ENCODE data around the gene REV3L. TPM values are rescaled to one million over a fixed set of nuclear protein-coding genes. Genes with fewer than 3 reads are reported as not detected.

Gene REV3L
- total and polyA plus RNA-seq, 2 donors (not counting 1 experiment from before 2014, with no cell fraction given): 4.7 to 37.9 TPM

DNA sequence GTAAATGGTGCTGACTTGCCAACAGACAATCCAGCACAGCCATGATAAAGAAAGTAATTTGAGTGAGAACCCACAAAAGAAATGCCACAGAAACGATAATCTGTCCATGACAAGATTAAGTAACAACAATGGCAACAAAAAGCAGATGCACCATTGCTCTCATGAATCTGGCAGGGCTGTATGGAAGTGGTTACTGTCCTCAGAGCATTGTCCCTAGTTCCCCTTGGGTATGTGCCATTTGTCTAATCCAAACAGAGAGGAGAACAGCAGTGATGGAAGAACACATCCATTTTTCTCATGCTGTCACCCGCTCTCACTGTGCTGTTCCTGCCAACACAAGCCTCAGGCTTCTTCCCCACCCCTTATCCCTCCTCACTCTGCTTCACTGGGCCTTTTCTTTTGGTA is 65.8 kb downstream of the REV3L start:
- ChIA-PET CTCF (no interaction called here), POLR2A (no interaction called here)
- H3K9me3 Mint-ChIP-seq (ENCODE audit: insufficient read depth): no peaks in the 10 kb centered on the region
- H3K4me3 Mint-ChIP-seq: no peak overlapping the region
- H3K4me3 ChIP-seq (ENCODE audit: control extremely low read depth in 1 of 5, extremely low read depth in 1 of 5, insufficient read depth in 1 of 5, low read depth in 2 of 5, low read length in 4 of 5): no peak overlapping the region
- no peak for TF ChIP-seq EZH2 (IDR thresholded peaks at IDR 0.05; ENCODE audit: borderline replicate concordance, insufficient read depth, low read depth, low read length, poor library complexity, severe bottlenecking)
- TF ChIP-seq, protein P1, sequence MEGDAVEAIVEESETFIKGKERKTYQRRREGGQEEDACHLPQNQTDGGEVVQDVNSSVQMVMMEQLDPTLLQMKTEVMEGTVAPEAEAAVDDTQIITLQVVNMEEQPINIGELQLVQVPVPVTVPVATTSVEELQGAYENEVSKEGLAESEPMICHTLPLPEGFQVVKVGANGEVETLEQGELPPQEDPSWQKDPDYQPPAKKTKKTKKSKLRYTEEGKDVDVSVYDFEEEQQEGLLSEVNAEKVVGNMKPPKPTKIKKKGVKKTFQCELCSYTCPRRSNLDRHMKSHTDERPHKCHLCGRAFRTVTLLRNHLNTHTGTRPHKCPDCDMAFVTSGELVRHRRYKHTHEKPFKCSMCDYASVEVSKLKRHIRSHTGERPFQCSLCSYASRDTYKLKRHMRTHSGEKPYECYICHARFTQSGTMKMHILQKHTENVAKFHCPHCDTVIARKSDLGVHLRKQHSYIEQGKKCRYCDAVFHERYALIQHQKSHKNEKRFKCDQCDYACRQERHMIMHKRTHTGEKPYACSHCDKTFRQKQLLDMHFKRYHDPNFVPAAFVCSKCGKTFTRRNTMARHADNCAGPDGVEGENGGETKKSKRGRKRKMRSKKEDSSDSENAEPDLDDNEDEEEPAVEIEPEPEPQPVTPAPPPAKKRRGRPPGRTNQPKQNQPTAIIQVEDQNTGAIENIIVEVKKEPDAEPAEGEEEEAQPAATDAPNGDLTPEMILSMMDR (IDR thresholded peaks at IDR 0.05): no peak
- DNase-seq (no peak), ATAC-seq (ENCODE audit: low read depth) (no peak)
- peaks cover 39% of the 10 kb centered on the region for H3K79me2 ChIP-seq (ENCODE audit: control insufficient read depth, insufficient read depth, low read length)
- WGBS (ENCODE audit: insufficient coverage): 100% methylated on average over 1 of the region's 2 CpGs
- no peak overlapping the region for H2AFZ ChIP-seq (ENCODE audit: insufficient read depth, low read depth, low read length, poor library complexity, severe bottlenecking)
- H3K36me3 ChIP-seq (replicated peaks in 1 of 2; ENCODE audit: control extremely low read depth in 1 of 2, control insufficient read depth in 1 of 2, extremely low read depth in 1 of 2, insufficient read depth in 2 of 2, low read length in 1 of 2): peaks cover 1 to 9% of the 10 kb centered on the region in 2 experiments
- H3K27ac Mint-ChIP-seq: no peak overlapping the region
- H3K4me1 Mint-ChIP-seq: peaks cover 3% of the 10 kb centered on the region
- no peak overlapping the region for H3K27ac ChIP-seq (ENCODE audit: low read length in 2 of 2)
- no peaks in the 10 kb centered on the region for H3K9me3 ChIP-seq (ENCODE audit: control extremely low read depth in 1 of 3, control insufficient read depth in 2 of 3, insufficient read depth in 1 of 3, low read length in 2 of 3)
- no peak overlapping the region for H3K4me2 ChIP-seq (replicated peaks; ENCODE audit: low read depth, low read length, poor library complexity, severe bottlenecking)
- no peaks in the 10 kb centered on the region for H3K27me3 Mint-ChIP-seq
- no peaks in the 10 kb centered on the region for H3K27me3 ChIP-seq (replicated peaks in 1 of 4; ENCODE audit: control extremely low read depth in 1 of 4, control insufficient read depth in 3 of 4, insufficient read depth in 4 of 4, low read length in 3 of 4)
- peaks cover 7 to 9% of the 10 kb centered on the region in 2 donors for H3K4me1 ChIP-seq (ENCODE audit: control insufficient read depth in 2 of 2, insufficient read depth in 2 of 2, low read length in 2 of 2)
- intact Hi-C loops (cut with micrococcal nuclease): no loop called here
- no peak overlapping the region for H3K9ac ChIP-seq (ENCODE audit: low read length)
- no peaks in the 10 kb centered on the region for H4K20me1 ChIP-seq (ENCODE audit: control insufficient read depth, insufficient read depth, low read length, poor library complexity, severe bottlenecking)

DNA sequence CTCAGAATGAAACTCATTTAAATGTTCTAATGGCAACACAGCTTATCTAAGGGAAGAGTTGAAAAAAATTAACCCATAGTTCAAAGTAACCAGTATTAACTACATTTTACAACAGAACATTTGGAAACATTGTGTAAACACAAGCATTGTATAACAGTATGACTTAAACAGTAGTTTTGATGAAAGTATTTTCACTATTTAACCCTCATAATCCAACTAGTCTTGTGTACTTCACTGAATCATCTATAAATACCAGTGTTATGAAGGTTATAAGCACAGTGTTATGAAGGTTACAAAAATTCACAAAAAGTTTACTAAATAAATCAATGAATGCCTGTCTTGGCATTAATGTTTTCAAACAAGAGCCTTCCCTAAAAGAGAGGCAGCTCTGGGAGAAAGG is 66.5 kb downstream of the REV3L start:
- CTCF ChIA-PET: interaction anchor here (0.7 kb wide), 1 partner anchor 13 kb away, joined by 3 read pairs; no protein-coding TSS in a partner anchor

More for the DNA sequence above, 66.5 kb downstream of the REV3L start:
- no peak for TF ChIP-seq EZH2 (IDR thresholded peaks at IDR 0.05; ENCODE audit: borderline replicate concordance, insufficient read depth, low read depth, low read length, poor library complexity, severe bottlenecking)
- TF ChIP-seq, protein P1 (IDR thresholded peaks at IDR 0.05): no peak
- H3K36me3 ChIP-seq (replicated peaks in 1 of 2; ENCODE audit: control extremely low read depth in 1 of 2, control insufficient read depth in 1 of 2, extremely low read depth in 1 of 2, insufficient read depth in 2 of 2, low read length in 1 of 2): peaks cover 1 to 9% of the 10 kb centered on the region in 2 experiments
- no peak overlapping the region for H3K4me2 ChIP-seq (replicated peaks; ENCODE audit: low read depth, low read length, poor library complexity, severe bottlenecking)
- H3K9me3 ChIP-seq (ENCODE audit: control extremely low read depth in 1 of 3, control insufficient read depth in 2 of 3, insufficient read depth in 1 of 3, low read length in 2 of 3): no peaks in the 10 kb centered on the region
- no peak overlapping the region for H3K4me3 ChIP-seq (ENCODE audit: control extremely low read depth in 1 of 5, extremely low read depth in 1 of 5, insufficient read depth in 1 of 5, low read depth in 2 of 5, low read length in 4 of 5)
- Mint-ChIP-seq H3K4me1 (peaks cover 8% of the 10 kb centered on the region), H3K4me3 (no peak overlapping the region), H3K27me3 (no peaks in the 10 kb centered on the region), H3K27ac (no peak overlapping the region), H3K9me3 (ENCODE audit: insufficient read depth) (no peaks in the 10 kb centered on the region)
- intact Hi-C loops (cut with micrococcal nuclease): no loop called here
- H3K9ac ChIP-seq (ENCODE audit: low read length): no peak overlapping the region
- POLR2A ChIA-PET: no interaction called here
- no peak overlapping the region for H3K27ac ChIP-seq (ENCODE audit: low read length in 2 of 2)
- H4K20me1 ChIP-seq (ENCODE audit: control insufficient read depth, insufficient read depth, low read length, poor library complexity, severe bottlenecking): no peaks in the 10 kb centered on the region
- H3K4me1 ChIP-seq (ENCODE audit: control insufficient read depth in 2 of 2, insufficient read depth in 2 of 2, low read length in 2 of 2): peaks cover 10 to 13% of the 10 kb centered on the region in 2 donors
- H3K79me2 ChIP-seq (ENCODE audit: control insufficient read depth, insufficient read depth, low read length): peaks cover 36% of the 10 kb centered on the region
- H3K27me3 ChIP-seq (replicated peaks in 1 of 4; ENCODE audit: control extremely low read depth in 1 of 4, control insufficient read depth in 3 of 4, insufficient read depth in 4 of 4, low read length in 3 of 4): no peaks in the 10 kb centered on the region
- no peak for ATAC-seq (ENCODE audit: low read depth)
- no peak for DNase-seq
- H2AFZ ChIP-seq (ENCODE audit: insufficient read depth, low read depth, low read length, poor library complexity, severe bottlenecking): no peak overlapping the region
